T47D (cell line): ENCODE results near the gene SAMM50.

Experiments used
- DNase-seq, 2 experiments: peaks; one replicate each; pipeline versions ENCODE4 v3.0.0 to v3.0.0-alpha.2; 2011 to 2012; ENCODE audit warnings: low read depth in 1 of 2, low spot score in 1 of 2
- JUND ChIP-seq: IDR thresholded peaks from 2 replicates; pipeline ENCODE4 v1.6.1; 2012; ENCODE audit warnings: low read depth
- in situ Hi-C: cut with HindIII; loops from 2 replicates; pipeline ENCODE4 v1.10.0; 2016; ENCODE audit warnings: low sequenced_read_pairs, low pct_unique_long_range_greater_than_20kb

Gene SAMM50

GRCh38 chr22:44033694-44034093 lies 78.5 kb downstream of the SAMM50 start:
- DNase-seq = no peak
- in situ Hi-C loops = no loop called here
- no peak for TF ChIP-seq JUND

GRCh38 chr22:44037519-44038375 lies 82.5 kb downstream of the SAMM50 start:
- TF ChIP-seq JUND = no peak
- no peak for DNase-seq
- in situ Hi-C loops = no loop called here

- DNase-seq = no peak
- TF ChIP-seq JUND = no peak
- in situ Hi-C loops = no loop called here
These were observed 84.4 kb downstream of the SAMM50 start for GRCh38 chr22:44039566-44040171.

GRCh38 chr22:44042249-44043218 lies 87.3 kb downstream of the SAMM50 start:
- DNase-seq = no peak

GRCh38 chr22:44045145-44045544 lies 89.9 kb downstream of the SAMM50 start:
- in situ Hi-C loops = no loop called here
- DNase-seq = no peak
- no peak for TF ChIP-seq JUND

More at GRCh38 chr22:44042249-44043218, 87.3 kb downstream of the SAMM50 start:
- TF ChIP-seq JUND = no peak
- in situ Hi-C loops = no loop called here
